AG09319 (cell line): ENCODE measurements around the gene GPHN.
"Not testable (repeated sequence)": the region's sequence is repeated elsewhere in the genome, so short reads cannot be mapped to it uniquely, and the experiment has no call there.

Experiments used
- DNase-seq: peaks from one replicate; pipeline ENCODE4 v3.0.0-alpha.2; 2010; ENCODE audit warnings: low read depth; ENCODE audit errors: extremely low read depth
- CTCF ChIP-seq: IDR thresholded peaks from 2 replicates; pipeline ENCODE4 v1.5.1; 2011; ENCODE audit warnings: low read depth, mild to moderate bottlenecking, inconsistent platforms, low read length, moderate library complexity

GPHN gene

GRCh38 chr14:66802962-66803361, 295.0 kb downstream of the GPHN start:
- no peak for DNase-seq
- TF ChIP-seq CTCF: no peak

GRCh38 chr14:66804141-66804540, 296.2 kb downstream of the GPHN start:
- no peak for DNase-seq
- TF ChIP-seq CTCF: no peak

GRCh38 chr14:66813636-66814035, 305.7 kb downstream of the GPHN start:
- no peak for TF ChIP-seq CTCF

GRCh38 chr14:66815687-66816086, 307.7 kb downstream of the GPHN start:
- no peak for DNase-seq
- no peak for TF ChIP-seq CTCF

More at GRCh38 chr14:66813636-66814035, 305.7 kb downstream of the GPHN start:
- no peak for DNase-seq

- DNase-seq: no peak
- no peak for TF ChIP-seq CTCF
These were observed 316.3 kb downstream of the GPHN start for GRCh38 chr14:66824251-66824650.

GRCh38 chr14:66827182-66827581, 319.2 kb downstream of the GPHN start:
- no peak for DNase-seq
- no peak for TF ChIP-seq CTCF

GRCh38 chr14:66831173-66831572, 323.2 kb downstream of the GPHN start:
- no peak for TF ChIP-seq CTCF
- DNase-seq: no peak

- TF ChIP-seq CTCF: no peak
- no peak for DNase-seq
These were observed 325.9 kb downstream of the GPHN start for GRCh38 chr14:66833816-66834215.

GRCh38 chr14:66837436-66837835, 329.5 kb downstream of the GPHN start:
- DNase-seq: not testable (repeated sequence)
